ENCODE results near the gene ASH1L.
A peak's percentile ranks its signal among the peaks of the same experiment; 100 is the strongest.
"Not testable (repeated sequence)": the region's sequence is repeated elsewhere in the genome, so short reads cannot be mapped to it uniquely, and the experiment has no call there.

Gene ASH1L

GRCh38 chr1:155504207-155504606 lies 58.4 kb downstream of the ASH1L start:
- no peak for TF ChIP-seq CTCF (IDR thresholded peaks at IDR 0.05)
- no peak overlapping the region for H3K27ac ChIP-seq
- no peaks in the 10 kb centered on the region for H3K36me3 ChIP-seq
- H3K9me3 ChIP-seq: no peaks in the 10 kb centered on the region
- peaks cover 0 to 8% of the 10 kb centered on the region in 2 experiments for H3K4me1 ChIP-seq (ENCODE audit: control insufficient read depth in 1 of 2, insufficient read depth in 1 of 2, low read depth in 1 of 2, low read length in 1 of 2)
- H3K27me3 ChIP-seq: no peaks in the 10 kb centered on the region
- H3K4me3 ChIP-seq (ENCODE audit: low read depth in 1 of 2, low read length in 1 of 2): no peak overlapping the region

- TF ChIP-seq CTCF (IDR thresholded peaks at IDR 0.05): no peak
- Histone ChIP-seq H3K36me3 (no peaks in the 10 kb centered on the region), H3K9me3 (no peaks in the 10 kb centered on the region), H3K27ac (peak overlapping the region; percentile 40), H3K4me1 (ENCODE audit: control insufficient read depth in 1 of 2, insufficient read depth in 1 of 2, low read depth in 1 of 2, low read length in 1 of 2) (peaks cover 0 to 8% of the 10 kb centered on the region in 2 experiments), H3K4me3 (ENCODE audit: low read depth in 1 of 2, low read length in 1 of 2) (no peak overlapping the region), H3K27me3 (no peaks in the 10 kb centered on the region)
Measured at GRCh38 chr1:155499953-155500639, 62.5 kb downstream of the ASH1L start.

GRCh38 chr1:155499263-155499662 lies 63.3 kb downstream of the ASH1L start:
- Histone ChIP-seq H3K36me3 (no peaks in the 10 kb centered on the region), H3K4me3 (ENCODE audit: low read depth in 1 of 2, low read length in 1 of 2) (no peak overlapping the region), H3K27ac (no peak overlapping the region), H3K9me3 (no peaks in the 10 kb centered on the region), H3K4me1 (ENCODE audit: control insufficient read depth in 1 of 2, insufficient read depth in 1 of 2, low read depth in 1 of 2, low read length in 1 of 2) (peaks cover 5 to 11% of the 10 kb centered on the region in 2 experiments), H3K27me3 (no peaks in the 10 kb centered on the region)
- no peak for TF ChIP-seq CTCF (IDR thresholded peaks at IDR 0.05)

- H3K4me3 ChIP-seq (ENCODE audit: low read depth in 1 of 2, low read length in 1 of 2); H3K27ac ChIP-seq; H3K36me3 ChIP-seq; H3K9me3 ChIP-seq; H3K27me3 ChIP-seq: not testable (repeated sequence)
- peaks cover 8 to 11% of the 10 kb centered on the region in 2 experiments for H3K4me1 ChIP-seq (ENCODE audit: control insufficient read depth in 1 of 2, insufficient read depth in 1 of 2, low read depth in 1 of 2, low read length in 1 of 2)
Measured at GRCh38 chr1:155493595-155493994, 69.0 kb downstream of the ASH1L start.

GRCh38 chr1:155488419-155488818 lies 74.2 kb downstream of the ASH1L start:
- not testable (repeated sequence) for H3K36me3 ChIP-seq; H3K27me3 ChIP-seq; H3K27ac ChIP-seq; H3K4me1 ChIP-seq (ENCODE audit: control insufficient read depth in 1 of 2, insufficient read depth in 1 of 2, low read depth in 1 of 2, low read length in 1 of 2); H3K9me3 ChIP-seq; H3K4me3 ChIP-seq (ENCODE audit: low read depth in 1 of 2, low read length in 1 of 2)

GRCh38 chr1:155487541-155487940 lies 75.1 kb downstream of the ASH1L start:
- Histone ChIP-seq H3K9me3 (no peaks in the 10 kb centered on the region), H3K4me1 (ENCODE audit: control insufficient read depth in 1 of 2, insufficient read depth in 1 of 2, low read depth in 1 of 2, low read length in 1 of 2) (peaks cover 0 to 4% of the 10 kb centered on the region in 2 experiments), H3K4me3 (ENCODE audit: low read depth in 1 of 2, low read length in 1 of 2) (no peak overlapping the region), H3K27me3 (no peaks in the 10 kb centered on the region), H3K27ac (no peak overlapping the region), H3K36me3 (peaks cover 6% of the 10 kb centered on the region)
- TF ChIP-seq CTCF (IDR thresholded peaks at IDR 0.05): no peak

- peaks cover 11% of the 10 kb centered on the region for H3K36me3 ChIP-seq
- H3K27me3 ChIP-seq; H3K27ac ChIP-seq; H3K9me3 ChIP-seq; H3K4me1 ChIP-seq (ENCODE audit: control insufficient read depth in 1 of 2, insufficient read depth in 1 of 2, low read depth in 1 of 2, low read length in 1 of 2); H3K4me3 ChIP-seq (ENCODE audit: low read depth in 1 of 2, low read length in 1 of 2): not testable (repeated sequence)
Measured at GRCh38 chr1:155486952-155487351, 75.7 kb downstream of the ASH1L start.
